BLaER1 treated with 17β-estradiol and CSF1 and Interleukin-3, amounts not matched to agents 10 nM and 100 nM (cell line): ENCODE measurements around the gene OR6C68.
"Not testable (repeated sequence)": the region's sequence is repeated elsewhere in the genome, so short reads cannot be mapped to it uniquely, and the experiment has no call there.

Experiments
- H3K27ac ChIP-seq, 11 experiments: shearing (Covaris generic); formaldehyde crosslinking; 2 replicates each; pipeline ENCODE4 v1.8.1; 2022
- H3K27me3 ChIP-seq, 11 experiments: shearing (Covaris generic); formaldehyde crosslinking; 2 replicates each; pipeline ENCODE4 v1.8.1; 2022
- H3K36me3 ChIP-seq, 11 experiments: shearing (Covaris generic); formaldehyde crosslinking; 2 replicates each; pipeline ENCODE4 v1.8.1; 2022
- H3K4me1 ChIP-seq, 10 experiments: shearing (Covaris generic); formaldehyde crosslinking; 2 replicates each; pipeline ENCODE4 v1.8.1; 2022
- H3K4me2 ChIP-seq, 11 experiments: shearing (Covaris generic); formaldehyde crosslinking; 2 replicates each; pipeline ENCODE4 v1.8.1; 2022
- H3K4me3 ChIP-seq, 10 experiments: shearing (Covaris generic); formaldehyde crosslinking; 2 replicates each; pipeline ENCODE4 v1.8.1; 2022
- H3K9ac ChIP-seq, 11 experiments: shearing (Covaris generic); formaldehyde crosslinking; 2 replicates each; pipeline ENCODE4 v1.8.1; 2022
- H3K9me3 ChIP-seq, 11 experiments: shearing (Covaris generic); formaldehyde crosslinking; replicated peaks in 1 of 11; 2 replicates each; pipeline ENCODE4 v1.8.1; 2022
- H4K20me1 ChIP-seq, 11 experiments: shearing (Covaris generic); formaldehyde crosslinking; 2 replicates each; pipeline ENCODE4 v1.8.1; 2022
- Cebpa-rat ChIP-seq, 11 experiments: shearing (Covaris generic); IDR thresholded peaks; 2 replicates each; pipeline ENCODE4 v1.8.1; 2022

The OR6C68 gene

DNA sequence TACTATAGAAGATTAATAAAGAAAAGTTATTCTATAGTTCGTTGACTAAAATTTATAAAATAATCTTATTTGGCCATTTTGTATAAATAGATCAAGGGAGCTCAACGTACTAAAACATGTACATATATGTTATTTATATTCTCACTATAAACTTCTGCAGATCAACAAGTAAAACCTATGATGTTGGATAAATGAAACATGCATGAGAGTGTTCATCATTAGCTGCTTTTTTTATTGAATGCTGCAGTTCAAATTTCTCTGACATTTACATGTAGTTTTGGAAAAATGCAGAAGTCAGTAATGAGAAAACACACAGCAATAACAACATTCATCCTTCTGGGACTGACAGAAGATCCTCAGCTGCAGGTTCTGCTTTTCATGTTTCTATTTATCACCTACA lies at the start of gene OR6C68:
TSS of gene OR6C68 (plus strand) at position 301 of the 400 bp plus-strand sequence. CDS start at position 301, 0 bp downstream.
- Histone ChIP-seq H3K4me3 (no peak within 1 kb of the TSS), H3K36me3 (no peaks in the 10 kb centered on the region), H3K4me1 (no peaks in the 10 kb centered on the region), H3K27ac (no peak within 1 kb of the TSS), H3K9me3 (no peaks in the 10 kb centered on the region), H4K20me1 (no peaks in the 10 kb centered on the region), H3K27me3 (no peaks in the 10 kb centered on the region), H3K4me2 (no peak within 1 kb of the TSS), H3K9ac (no peak within 1 kb of the TSS)
- TF ChIP-seq Cebpa-rat (IDR thresholded peaks at IDR 0.05) = no peak

DNA sequence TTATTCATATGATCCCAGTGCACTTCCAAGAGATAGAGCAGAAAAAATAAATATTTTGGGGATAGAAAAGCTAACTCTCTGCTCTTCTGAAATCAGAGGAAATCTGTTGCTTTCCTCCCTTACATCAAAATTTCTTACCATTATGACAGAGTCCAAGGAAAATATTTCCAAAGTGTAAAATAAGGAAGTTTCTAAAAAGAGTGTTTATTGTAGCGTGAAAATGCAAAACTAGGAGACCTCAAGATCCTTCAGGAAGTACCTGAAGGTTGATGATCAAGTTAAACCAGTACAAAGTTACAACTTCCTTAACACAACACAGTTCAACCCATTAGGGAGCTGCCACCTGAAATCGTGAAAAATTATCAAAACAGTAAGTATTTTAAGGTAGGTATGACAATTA lies 48.4 kb upstream of the OR6C68 start, which contains the start of gene OR6C2:
TSS of gene OR6C2 (plus strand) at position 301 of the 400 bp plus-strand sequence. CDS start 8,138 bp downstream, outside the sequence.
- peak within 1 kb of the TSS in 1 of 11 experiments; percentile 5; a peak in 2 of 22 replicates for H3K27ac ChIP-seq
- H3K4me1 ChIP-seq = peaks cover 0 to 25% (median 10%) of the 10 kb centered on the region in 10 experiments; a peak in 10 of 20 replicates
- no peak for TF ChIP-seq Cebpa-rat (IDR thresholded peaks at IDR 0.05)
- no peaks in the 10 kb centered on the region for H3K36me3 ChIP-seq
- H3K9me3 ChIP-seq = peaks cover 15 to 26% (median 22%) of the 10 kb centered on the region in 11 experiments; a peak in 21 of 22 replicates
- no peak within 1 kb of the TSS for H3K4me3 ChIP-seq
- H3K9ac ChIP-seq = no peak within 1 kb of the TSS
- peak within 1 kb of the TSS in 8 of 11 experiments; percentile 2 to 43 (median 17); a peak in 10 of 22 replicates for H3K4me2 ChIP-seq
- H4K20me1 ChIP-seq = no peaks in the 10 kb centered on the region
- H3K27me3 ChIP-seq = no peaks in the 10 kb centered on the region

DNA sequence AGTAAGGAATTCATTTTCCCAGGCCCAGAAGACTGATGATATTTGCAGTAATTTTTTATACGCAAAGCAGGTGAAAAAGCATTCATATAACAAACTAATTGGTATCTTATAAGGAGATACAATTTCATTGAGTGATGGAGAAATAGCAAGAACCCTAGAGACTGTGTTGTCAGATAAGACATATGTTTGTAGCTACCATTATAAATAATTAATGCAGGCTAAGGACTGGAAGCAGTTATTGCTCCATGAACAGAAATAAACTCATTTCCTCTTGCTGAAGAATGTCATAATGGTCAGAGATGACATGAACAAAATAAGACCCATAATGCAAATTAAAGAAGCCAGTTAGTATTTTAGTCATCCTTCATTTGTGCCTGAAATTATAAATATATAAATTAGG lies 46.8 kb upstream of the OR6C68 start:
- H3K36me3 ChIP-seq = no peaks in the 10 kb centered on the region
- H3K27ac ChIP-seq = peak overlapping the region in 1 of 11 experiments; percentile 5; a peak in 2 of 22 replicates
- TF ChIP-seq Cebpa-rat (IDR thresholded peaks at IDR 0.05) = no peak
- H3K27me3 ChIP-seq = no peaks in the 10 kb centered on the region
- H3K4me1 ChIP-seq = peaks cover 0 to 25% (median 10%) of the 10 kb centered on the region in 10 experiments; a peak in 10 of 20 replicates
- H4K20me1 ChIP-seq = no peaks in the 10 kb centered on the region
- peak overlapping the region in 3 of 11 experiments; percentile 10 to 27 (median 13); a peak in 4 of 22 replicates for H3K4me2 ChIP-seq
- H3K9ac ChIP-seq = no peak overlapping the region
- peaks cover 12 to 22% (median 19%) of the 10 kb centered on the region in 11 experiments; a peak in 21 of 22 replicates for H3K9me3 ChIP-seq
- H3K4me3 ChIP-seq = no peak overlapping the region

DNA sequence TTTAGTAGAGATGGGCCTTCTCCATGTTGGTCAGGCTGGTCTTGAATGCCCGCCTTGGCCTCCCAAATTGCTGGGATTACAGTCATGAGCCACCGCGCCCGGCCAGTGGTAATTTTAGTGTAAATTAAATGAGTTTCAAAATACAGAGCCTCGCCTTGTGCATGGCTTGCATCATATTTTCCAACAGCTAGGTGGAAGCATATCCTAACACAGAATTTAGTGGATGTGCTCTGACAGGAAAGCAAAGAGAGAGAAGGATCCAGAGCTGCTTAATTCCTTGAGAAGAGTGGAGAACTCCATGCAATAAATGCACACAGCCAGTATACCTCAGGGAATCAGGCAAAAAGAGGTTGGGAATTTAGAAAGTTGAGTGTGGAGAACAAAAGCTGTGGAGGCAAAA lies 45.9 kb upstream of the OR6C68 start:
- H3K4me3 ChIP-seq = no peak overlapping the region

DNA sequence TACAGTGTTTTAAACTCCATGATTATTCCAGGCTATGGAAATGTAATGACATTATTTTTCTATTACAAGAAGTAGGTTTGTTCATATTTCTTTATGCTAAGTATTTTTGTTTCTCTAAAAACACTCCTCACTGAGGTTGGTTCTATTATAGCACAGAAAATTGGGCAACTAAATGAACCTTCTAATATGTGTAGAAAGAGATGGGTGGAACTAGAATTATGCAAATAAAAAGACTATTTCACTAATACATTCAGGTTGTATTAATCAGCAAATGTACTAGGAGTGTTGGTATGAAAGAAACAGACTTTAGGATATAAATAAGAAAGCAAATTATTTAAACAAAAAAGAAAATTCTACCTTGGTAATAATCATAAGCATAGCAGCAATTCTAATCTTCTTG lies 43.4 kb upstream of the OR6C68 start:
- Histone ChIP-seq H3K4me2 (no peak overlapping the region), H3K36me3 (no peaks in the 10 kb centered on the region), H3K4me1 (peaks cover 0 to 20% (median 6%) of the 10 kb centered on the region in 10 experiments; a peak in 10 of 20 replicates), H4K20me1 (no peaks in the 10 kb centered on the region), H3K27ac (no peak overlapping the region), H3K9ac (no peak overlapping the region), H3K9me3 (no peaks in the 10 kb centered on the region), H3K27me3 (no peaks in the 10 kb centered on the region), H3K4me3 (no peak overlapping the region)
- TF ChIP-seq Cebpa-rat (IDR thresholded peaks at IDR 0.05) = no peak

More for the DNA sequence above, 45.9 kb upstream of the OR6C68 start:
- Histone ChIP-seq H3K9me3 (peaks cover 2 to 12% (median 9%) of the 10 kb centered on the region in 11 experiments; a peak in 19 of 22 replicates), H4K20me1 (no peaks in the 10 kb centered on the region), H3K27ac (no peak overlapping the region), H3K4me2 (no peak overlapping the region), H3K27me3 (no peaks in the 10 kb centered on the region), H3K9ac (no peak overlapping the region), H3K4me1 (peaks cover 0 to 25% (median 10%) of the 10 kb centered on the region in 10 experiments; a peak in 10 of 20 replicates), H3K36me3 (no peaks in the 10 kb centered on the region)
- no peak for TF ChIP-seq Cebpa-rat (IDR thresholded peaks at IDR 0.05)

DNA sequence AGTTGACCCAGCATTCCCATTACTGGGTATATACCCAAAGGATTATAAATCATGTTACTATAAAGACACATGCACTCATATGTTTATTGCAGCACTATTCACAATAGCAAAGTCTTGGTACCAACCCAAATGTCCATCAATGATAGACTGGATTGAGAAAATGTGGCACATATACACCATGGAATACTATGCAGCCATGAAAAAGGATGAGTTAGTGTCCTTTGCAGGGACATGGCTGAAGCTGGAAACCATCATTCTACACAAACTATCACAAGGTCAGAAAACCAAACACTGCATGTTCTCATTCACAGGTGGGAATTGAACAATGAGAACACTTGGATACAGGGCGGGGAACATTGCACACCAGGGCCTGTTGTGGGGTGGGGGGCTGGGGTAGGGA lies 27.3 kb upstream of the OR6C68 start:
- Histone ChIP-seq H3K9me3 (peaks cover 0 to 11% (median 7%) of the 10 kb centered on the region in 11 experiments; a peak in 13 of 22 replicates), H3K4me1 (peaks cover 10 to 30% (median 19%) of the 10 kb centered on the region in 10 experiments)
- not testable (repeated sequence) for H3K27me3 ChIP-seq, H3K4me2 ChIP-seq, H4K20me1 ChIP-seq, H3K36me3 ChIP-seq, H3K27ac ChIP-seq, H3K4me3 ChIP-seq, H3K9ac ChIP-seq

DNA sequence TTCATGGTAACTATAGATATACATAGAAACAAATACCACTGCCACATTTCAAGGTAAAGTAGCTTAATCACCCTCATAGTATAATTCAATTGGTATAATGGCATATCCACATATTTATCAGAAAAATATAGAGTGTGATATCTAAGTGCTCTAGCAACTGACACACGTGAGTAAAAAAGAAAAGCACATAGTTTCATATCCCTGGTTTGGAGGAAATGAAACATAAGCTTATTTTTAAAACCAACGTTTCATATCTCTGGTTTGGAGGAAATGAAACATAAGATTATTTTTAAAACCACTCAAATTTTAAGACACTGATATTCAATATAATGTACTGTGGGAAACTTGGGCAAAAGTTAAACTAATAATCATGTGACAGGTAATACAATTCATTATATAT lies 24.3 kb upstream of the OR6C68 start:
- no peaks in the 10 kb centered on the region for H3K27me3 ChIP-seq
- H3K36me3 ChIP-seq = no peaks in the 10 kb centered on the region
- H3K4me3 ChIP-seq = no peak overlapping the region
- H3K9ac ChIP-seq = no peak overlapping the region
- H3K9me3 ChIP-seq = peaks cover 0 to 11% (median 7%) of the 10 kb centered on the region in 11 experiments; a peak in 13 of 22 replicates
- H3K4me2 ChIP-seq = peak overlapping the region in 9 of 11 experiments; percentile 11 to 72 (median 63); a peak in 15 of 22 replicates
- H3K27ac ChIP-seq = peak overlapping the region in 6 of 11 experiments; percentile 8 to 41 (median 32); a peak in 6 of 22 replicates
- no peak for TF ChIP-seq Cebpa-rat (IDR thresholded peaks at IDR 0.05)
- H3K4me1 ChIP-seq = peaks cover 10 to 30% (median 19%) of the 10 kb centered on the region in 10 experiments
- H4K20me1 ChIP-seq = no peaks in the 10 kb centered on the region

DNA sequence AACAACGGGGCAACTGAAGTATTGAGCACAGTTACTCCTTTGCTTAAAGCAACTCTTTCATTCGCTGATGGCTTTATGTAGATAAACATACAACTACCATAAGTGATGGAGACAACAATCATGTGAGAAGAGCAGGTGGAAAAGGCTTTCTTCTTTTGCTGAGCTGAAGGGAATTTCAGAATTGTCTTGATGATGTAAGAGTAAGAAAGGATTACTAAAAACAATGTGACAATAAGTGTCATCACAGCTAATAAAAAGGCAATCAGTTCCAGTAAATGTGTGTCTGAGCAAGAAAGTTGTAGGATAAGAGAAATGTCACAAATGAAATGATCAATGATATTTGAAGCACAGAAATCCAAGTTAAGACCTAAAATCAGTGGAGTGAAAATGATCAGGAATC lies 22.9 kb upstream of the OR6C68 start:
- Histone ChIP-seq H3K27me3 (no peaks in the 10 kb centered on the region), H3K4me2 (peak overlapping the region in 3 of 11 experiments; percentile 6 to 26 (median 20); a peak in 4 of 22 replicates), H4K20me1 (no peaks in the 10 kb centered on the region), H3K4me3 (no peak overlapping the region), H3K4me1 (peaks cover 10 to 30% (median 19%) of the 10 kb centered on the region in 10 experiments), H3K9ac (no peak overlapping the region), H3K9me3 (peaks cover 0 to 9% (median 7%) of the 10 kb centered on the region in 11 experiments; a peak in 13 of 22 replicates), H3K27ac (no peak overlapping the region), H3K36me3 (no peaks in the 10 kb centered on the region)
- TF ChIP-seq Cebpa-rat (IDR thresholded peaks at IDR 0.05) = no peak

DNA sequence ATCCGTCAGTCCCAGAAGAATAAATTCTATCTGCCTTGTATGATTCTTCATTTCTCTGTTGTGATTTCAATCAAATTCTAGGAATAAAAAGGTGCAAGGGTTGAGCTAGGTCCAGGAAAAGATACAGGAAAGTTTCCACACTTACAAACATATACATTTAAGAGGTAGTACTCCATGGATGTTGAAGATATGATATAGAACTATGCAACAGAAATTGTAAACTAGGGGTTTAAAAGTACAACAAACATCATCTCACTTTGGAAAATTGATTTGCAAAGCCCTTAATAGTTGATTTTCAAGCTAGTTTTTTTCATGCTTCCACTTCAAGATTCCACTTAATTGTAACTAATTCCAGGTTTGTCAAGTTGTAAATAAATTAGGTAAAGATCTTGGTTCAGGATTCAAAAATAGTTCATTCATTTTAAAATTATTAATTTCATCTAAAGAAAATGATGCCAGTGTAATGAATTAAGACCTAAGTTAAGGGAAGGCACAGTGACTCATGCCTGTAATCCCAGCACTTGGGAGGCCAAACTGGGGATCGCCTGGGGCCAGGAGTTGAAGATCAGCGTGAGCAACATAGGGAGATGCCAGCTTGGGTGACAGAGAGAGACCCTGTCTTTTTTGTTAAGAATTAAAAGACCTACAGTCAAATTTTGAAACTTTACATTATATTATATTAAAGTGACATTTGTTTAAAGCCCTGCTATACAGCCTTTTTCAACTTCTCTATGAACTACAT lies 21.9 kb upstream of the OR6C68 start, which contains the start of gene OR6C70:
TSS of gene OR6C70 (minus strand) at position 51 of the 742 bp plus-strand sequence. CDS start at position 51, 0 bp downstream.
- Histone ChIP-seq H3K36me3 (no peaks in the 10 kb centered on the region), H3K9ac (no peak within 1 kb of the TSS), H3K4me2 (peak within 1 kb of the TSS in 3 of 11 experiments; percentile 6 to 26 (median 20); a peak in 4 of 22 replicates), H3K27me3 (no peaks in the 10 kb centered on the region), H3K27ac (no peak within 1 kb of the TSS), H3K9me3 (no peaks in the 10 kb centered on the region), H3K4me1 (peaks cover 10 to 30% (median 19%) of the 10 kb centered on the region in 10 experiments), H4K20me1 (no peaks in the 10 kb centered on the region), H3K4me3 (no peak within 1 kb of the TSS)
- no peak for TF ChIP-seq Cebpa-rat (IDR thresholded peaks at IDR 0.05)
